Measurements from ENCODE around the gene SORCS2.

DNA sequence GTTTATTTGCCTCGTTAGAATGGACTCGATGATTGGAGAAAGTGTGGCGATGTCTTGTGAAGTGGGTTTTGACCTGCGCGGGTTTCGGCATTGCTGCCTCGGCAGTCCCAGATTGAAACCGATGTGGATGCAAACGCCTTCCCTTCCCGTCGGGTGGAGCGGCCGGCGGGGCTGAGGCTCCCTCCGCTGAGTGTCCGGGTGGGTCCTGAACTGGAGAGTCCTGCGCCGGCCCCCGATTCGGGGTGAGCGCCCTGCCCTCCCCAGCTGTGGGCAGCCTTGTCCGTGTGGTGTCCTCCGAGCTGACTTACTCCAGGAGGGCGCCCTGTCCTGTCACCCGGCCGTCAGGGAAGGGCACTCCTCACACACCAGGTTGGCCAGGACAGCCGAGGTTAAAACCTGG lies 317.7 kb downstream of the SORCS2 start:
- TF ChIP-seq NFE2 (CRISPR knock-in tag; IDR thresholded peaks at IDR 0.05) (no peak), BHLHE40 (IDR thresholded peaks at IDR 0.05; ENCODE audit: low read length) (no peak), ZNF367 (CRISPR knock-in tag; IDR thresholded peaks at IDR 0.05; ENCODE audit: borderline replicate concordance) (no peak), EZH2 (conservative IDR thresholded peaks at IDR 0.05; ENCODE audit: low read depth, low read length) (no peak), TOE1 (CRISPR knock-in tag; IDR thresholded peaks at IDR 0.05) (no peak), ERF (CRISPR knock-in tag; IDR thresholded peaks at IDR 0.05) (no peak), YY1 (IDR thresholded peaks at IDR 0.05; ENCODE audit: insufficient read depth, insufficient replicate concordance, low read depth, low read length) (no peak), ATF1 (CRISPR knock-in tag; IDR thresholded peaks at IDR 0.05) (no peak)
- TF ChIP-seq, protein P1, sequence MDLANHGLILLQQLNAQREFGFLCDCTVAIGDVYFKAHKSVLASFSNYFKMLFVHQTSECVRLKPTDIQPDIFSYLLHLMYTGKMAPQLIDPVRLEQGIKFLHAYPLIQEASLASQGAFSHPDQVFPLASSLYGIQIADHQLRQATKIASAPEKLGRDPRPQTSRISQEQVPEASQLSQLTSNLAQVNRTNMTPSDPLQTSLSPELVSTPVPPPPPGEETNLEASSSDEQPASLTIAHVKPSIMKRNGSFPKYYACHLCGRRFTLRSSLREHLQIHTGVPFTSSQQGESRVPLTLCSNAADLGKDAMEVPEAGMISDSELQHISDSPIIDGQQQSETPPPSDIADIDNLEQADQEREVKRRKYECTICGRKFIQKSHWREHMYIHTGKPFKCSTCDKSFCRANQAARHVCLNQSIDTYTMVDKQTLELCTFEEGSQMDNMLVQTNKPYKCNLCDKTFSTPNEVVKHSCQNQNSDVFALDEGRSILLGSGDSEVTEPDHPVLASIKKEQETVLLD (CRISPR knock-in tag; IDR thresholded peaks at IDR 0.05; ENCODE audit: low read depth) = no peak
